ENCODE data around the gene ACACA. TPM values are rescaled to one million over a fixed set of nuclear protein-coding genes. Genes with fewer than 3 reads are reported as not detected.

ACACA gene
- total RNA-seq, 1 donor from 2014 or later: 122 TPM

GRCh38 chr17:37239690-37240334 is 166.8 kb downstream of the ACACA start:
- no peak overlapping the region for H3K27ac Mint-ChIP-seq
- intact Hi-C loops (cut with micrococcal nuclease): no loop called here
- no peaks in the 10 kb centered on the region for H3K4me1 Mint-ChIP-seq
- H3K9me3 Mint-ChIP-seq: no peaks in the 10 kb centered on the region
- peaks cover 45% of the 10 kb centered on the region for H3K36me3 Mint-ChIP-seq (ENCODE audit: low read depth)
- DNase-seq: peak; percentile 63
- H3K4me3 Mint-ChIP-seq: no peak overlapping the region
- no peaks in the 10 kb centered on the region for H3K27me3 Mint-ChIP-seq

GRCh38 chr17:37234106-37234505 is 172.5 kb downstream of the ACACA start:
- intact Hi-C loops (cut with micrococcal nuclease): no loop called here
- H3K9me3 Mint-ChIP-seq: no peaks in the 10 kb centered on the region
- DNase-seq: no peak
- no peak overlapping the region for H3K27ac Mint-ChIP-seq
- no peak overlapping the region for H3K4me3 Mint-ChIP-seq
- H3K4me1 Mint-ChIP-seq: no peaks in the 10 kb centered on the region
- no peaks in the 10 kb centered on the region for H3K27me3 Mint-ChIP-seq
- H3K36me3 Mint-ChIP-seq (ENCODE audit: low read depth): peaks cover 38% of the 10 kb centered on the region

GRCh38 chr17:37233036-37233435 is 173.6 kb downstream of the ACACA start:
- Mint-ChIP-seq H3K36me3 (ENCODE audit: low read depth) (peaks cover 38% of the 10 kb centered on the region), H3K4me1 (no peaks in the 10 kb centered on the region), H3K27ac (no peak overlapping the region), H3K9me3 (no peaks in the 10 kb centered on the region), H3K4me3 (no peak overlapping the region), H3K27me3 (no peaks in the 10 kb centered on the region)
- intact Hi-C loops (cut with micrococcal nuclease): no loop called here
- DNase-seq: no peak

GRCh38 chr17:37231887-37232286 is 174.7 kb downstream of the ACACA start:
- Mint-ChIP-seq H3K36me3 (ENCODE audit: low read depth) (peaks cover 33% of the 10 kb centered on the region), H3K27ac (no peak overlapping the region)
- intact Hi-C loops (cut with micrococcal nuclease): no loop called here

GRCh38 chr17:37230633-37231032 is 176.0 kb downstream of the ACACA start:
- H3K4me1 Mint-ChIP-seq: no peaks in the 10 kb centered on the region
- H3K27ac Mint-ChIP-seq: no peak overlapping the region
- peaks cover 34% of the 10 kb centered on the region for H3K36me3 Mint-ChIP-seq (ENCODE audit: low read depth)
- no peak for DNase-seq
- intact Hi-C loops (cut with micrococcal nuclease): no loop called here
- H3K4me3 Mint-ChIP-seq: no peak overlapping the region
- no peaks in the 10 kb centered on the region for H3K27me3 Mint-ChIP-seq
- H3K9me3 Mint-ChIP-seq: no peaks in the 10 kb centered on the region

More at GRCh38 chr17:37231887-37232286, 174.7 kb downstream of the ACACA start:
- H3K4me1 Mint-ChIP-seq: no peaks in the 10 kb centered on the region
- H3K9me3 Mint-ChIP-seq: no peaks in the 10 kb centered on the region
- DNase-seq: no peak
- no peak overlapping the region for H3K4me3 Mint-ChIP-seq
- no peaks in the 10 kb centered on the region for H3K27me3 Mint-ChIP-seq

- no peak for DNase-seq
- Mint-ChIP-seq H3K36me3 (ENCODE audit: low read depth) (peaks cover 31% of the 10 kb centered on the region), H3K27ac (no peak overlapping the region), H3K4me3 (no peak overlapping the region), H3K9me3 (no peaks in the 10 kb centered on the region), H3K4me1 (peaks cover 3% of the 10 kb centered on the region), H3K27me3 (no peaks in the 10 kb centered on the region)
- intact Hi-C loops (cut with micrococcal nuclease): loop anchor here (10.0 kb wide), 1 partner anchor 601 kb away; no protein-coding TSS in a partner anchor
Observed at GRCh38 chr17:37225465-37225864, 181.2 kb downstream of the ACACA start.

GRCh38 chr17:37221865-37222264 is 184.8 kb downstream of the ACACA start:
- Mint-ChIP-seq H3K27me3 (no peaks in the 10 kb centered on the region), H3K9me3 (no peaks in the 10 kb centered on the region), H3K4me1 (peaks cover 4% of the 10 kb centered on the region), H3K27ac (no peak overlapping the region), H3K36me3 (ENCODE audit: low read depth) (peaks cover 32% of the 10 kb centered on the region), H3K4me3 (no peak overlapping the region)
- no peak for DNase-seq
- intact Hi-C loops (cut with micrococcal nuclease): loop anchor here (10.0 kb wide), 1 partner anchor 597 kb away; no protein-coding TSS in a partner anchor

GRCh38 chr17:37220607-37220953 is 186.1 kb downstream of the ACACA start:
- Mint-ChIP-seq H3K27me3 (no peaks in the 10 kb centered on the region), H3K9me3 (no peaks in the 10 kb centered on the region), H3K36me3 (ENCODE audit: low read depth) (peaks cover 30% of the 10 kb centered on the region), H3K27ac (no peak overlapping the region), H3K4me3 (no peak overlapping the region), H3K4me1 (peaks cover 4% of the 10 kb centered on the region)
- intact Hi-C loops (cut with micrococcal nuclease): loop anchor here (10.0 kb wide), 1 partner anchor 596 kb away; no protein-coding TSS in a partner anchor
- peak; percentile 81 for DNase-seq

GRCh38 chr17:37219876-37220606 is 186.6 kb downstream of the ACACA start:
- Mint-ChIP-seq H3K27me3 (no peaks in the 10 kb centered on the region), H3K36me3 (ENCODE audit: low read depth) (peaks cover 28% of the 10 kb centered on the region), H3K4me1 (peaks cover 4% of the 10 kb centered on the region), H3K27ac (no peak overlapping the region), H3K9me3 (no peaks in the 10 kb centered on the region), H3K4me3 (no peak overlapping the region)
- intact Hi-C loops (cut with micrococcal nuclease): loop anchor here (10.0 kb wide), 1 partner anchor 595 kb away; no protein-coding TSS in a partner anchor
- DNase-seq: no peak

GRCh38 chr17:37218849-37219248 is 187.8 kb downstream of the ACACA start:
- Mint-ChIP-seq H3K9me3 (no peaks in the 10 kb centered on the region), H3K4me1 (peaks cover 4% of the 10 kb centered on the region), H3K4me3 (no peak overlapping the region), H3K27me3 (no peaks in the 10 kb centered on the region), H3K27ac (no peak overlapping the region), H3K36me3 (ENCODE audit: low read depth) (peaks cover 27% of the 10 kb centered on the region)
- no peak for DNase-seq
- intact Hi-C loops (cut with micrococcal nuclease): no loop called here

GRCh38 chr17:37214416-37214815 is 192.2 kb downstream of the ACACA start:
- Mint-ChIP-seq H3K36me3 (ENCODE audit: low read depth) (peaks cover 20% of the 10 kb centered on the region), H3K4me3 (no peak overlapping the region), H3K4me1 (no peaks in the 10 kb centered on the region), H3K27ac (no peak overlapping the region), H3K9me3 (no peaks in the 10 kb centered on the region), H3K27me3 (no peaks in the 10 kb centered on the region)
- no peak for DNase-seq
- intact Hi-C loops (cut with micrococcal nuclease): no loop called here

- Mint-ChIP-seq H3K9me3 (no peaks in the 10 kb centered on the region), H3K4me1 (no peaks in the 10 kb centered on the region), H3K27ac (no peak overlapping the region), H3K36me3 (ENCODE audit: low read depth) (peaks cover 24% of the 10 kb centered on the region), H3K4me3 (no peak overlapping the region), H3K27me3 (no peaks in the 10 kb centered on the region)
- intact Hi-C loops (cut with micrococcal nuclease): no loop called here
- DNase-seq: no peak
Observed at GRCh38 chr17:37213927-37214326, 192.7 kb downstream of the ACACA start.

GRCh38 chr17:37212179-37212578 is 194.5 kb downstream of the ACACA start:
- H3K4me3 Mint-ChIP-seq: no peak overlapping the region
- no peak overlapping the region for H3K27ac Mint-ChIP-seq
- intact Hi-C loops (cut with micrococcal nuclease): no loop called here
- H3K9me3 Mint-ChIP-seq: no peaks in the 10 kb centered on the region
- no peak for DNase-seq
- H3K36me3 Mint-ChIP-seq (ENCODE audit: low read depth): peaks cover 27% of the 10 kb centered on the region
- no peaks in the 10 kb centered on the region for H3K27me3 Mint-ChIP-seq
- no peaks in the 10 kb centered on the region for H3K4me1 Mint-ChIP-seq

GRCh38 chr17:37211136-37211535 is 195.5 kb downstream of the ACACA start:
- Mint-ChIP-seq H3K27ac (no peak overlapping the region), H3K4me3 (no peak overlapping the region), H3K9me3 (no peaks in the 10 kb centered on the region), H3K27me3 (no peaks in the 10 kb centered on the region), H3K36me3 (ENCODE audit: low read depth) (peaks cover 27% of the 10 kb centered on the region), H3K4me1 (no peaks in the 10 kb centered on the region)
- intact Hi-C loops (cut with micrococcal nuclease): no loop called here
- no peak for DNase-seq

Measured in activated CD4-positive, alpha-beta T cell treated with anti-CD3 and anti-CD28 coated beads, Interleukin-2, amount 10 ng/mL, durations not matched to agents 24 days and 14 days (primary cell).